HL-60 (cell line): ENCODE data around the gene NLK.

ENCODE experiments used
- GABPA ChIP-seq: IDR thresholded peaks from 2 replicates; pipeline ENCODE4 v1.6.1; 2012; ENCODE audit warnings: low read depth
- SPI1 ChIP-seq: IDR thresholded peaks from 2 replicates; pipeline ENCODE4 v1.6.1; 2012; ENCODE audit warnings: low read depth, mild to moderate bottlenecking, borderline replicate concordance
- TF ChIP-seq, protein P1 (sequence below): IDR thresholded peaks from one replicate; pipeline ENCODE4 v1.5.1; 2011; ENCODE audit warnings: low read length, control low read depth, inconsistent platforms; ENCODE audit not compliant: insufficient read depth

DNA sequence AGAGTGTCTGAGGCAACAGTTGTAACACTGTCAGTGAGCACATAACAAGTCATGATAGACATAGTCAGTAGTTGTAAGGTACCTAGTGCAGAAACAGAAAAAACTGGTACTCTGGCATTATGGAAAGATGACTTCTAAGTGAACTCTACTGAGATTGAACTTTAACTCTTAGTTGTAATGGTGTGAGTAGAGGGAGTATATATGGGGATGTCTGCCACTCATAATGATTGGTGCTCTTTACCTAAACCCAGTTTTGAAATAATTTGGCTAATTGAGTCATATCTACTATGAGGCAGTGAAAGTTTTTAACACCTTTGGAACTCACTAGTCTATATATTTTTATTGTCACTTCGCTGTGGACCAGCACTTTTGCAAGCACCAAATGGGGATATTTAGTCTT, 6.6 kb downstream of the NLK start:
- TF ChIP-seq, protein P1, sequence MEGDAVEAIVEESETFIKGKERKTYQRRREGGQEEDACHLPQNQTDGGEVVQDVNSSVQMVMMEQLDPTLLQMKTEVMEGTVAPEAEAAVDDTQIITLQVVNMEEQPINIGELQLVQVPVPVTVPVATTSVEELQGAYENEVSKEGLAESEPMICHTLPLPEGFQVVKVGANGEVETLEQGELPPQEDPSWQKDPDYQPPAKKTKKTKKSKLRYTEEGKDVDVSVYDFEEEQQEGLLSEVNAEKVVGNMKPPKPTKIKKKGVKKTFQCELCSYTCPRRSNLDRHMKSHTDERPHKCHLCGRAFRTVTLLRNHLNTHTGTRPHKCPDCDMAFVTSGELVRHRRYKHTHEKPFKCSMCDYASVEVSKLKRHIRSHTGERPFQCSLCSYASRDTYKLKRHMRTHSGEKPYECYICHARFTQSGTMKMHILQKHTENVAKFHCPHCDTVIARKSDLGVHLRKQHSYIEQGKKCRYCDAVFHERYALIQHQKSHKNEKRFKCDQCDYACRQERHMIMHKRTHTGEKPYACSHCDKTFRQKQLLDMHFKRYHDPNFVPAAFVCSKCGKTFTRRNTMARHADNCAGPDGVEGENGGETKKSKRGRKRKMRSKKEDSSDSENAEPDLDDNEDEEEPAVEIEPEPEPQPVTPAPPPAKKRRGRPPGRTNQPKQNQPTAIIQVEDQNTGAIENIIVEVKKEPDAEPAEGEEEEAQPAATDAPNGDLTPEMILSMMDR: no peak
- TF ChIP-seq GABPA: no peak
- TF ChIP-seq SPI1: no peak
